HCEC 1CT (cell line): ENCODE measurements around the gene PRKD2.

Experiments used
- DNase-seq: peaks from one replicate; pipeline ENCODE4 v3.0.0-alpha.2; 2017

PRKD2 gene

GRCh38 chr19:46741447-46741846, 24.5 kb upstream of the PRKD2 start:
- no peak for DNase-seq

GRCh38 chr19:46739290-46739771, 22.4 kb upstream of the PRKD2 start:
- DNase-seq = no peak

GRCh38 chr19:46737761-46738171, 20.9 kb upstream of the PRKD2 start:
- DNase-seq = no peak

GRCh38 chr19:46737298-46737654, 20.4 kb upstream of the PRKD2 start:
- no peak for DNase-seq

GRCh38 chr19:46736531-46737297, 19.8 kb upstream of the PRKD2 start:
- no peak for DNase-seq

- DNase-seq = no peak
These were observed 16.9 kb upstream of the PRKD2 start for GRCh38 chr19:46733690-46734292.

GRCh38 chr19:46732966-46733689, 16.2 kb upstream of the PRKD2 start:
- DNase-seq = peak; percentile 23

- no peak for DNase-seq
These were observed 15.4 kb upstream of the PRKD2 start for GRCh38 chr19:46732172-46732938.

- no peak for DNase-seq
These were observed 14.7 kb upstream of the PRKD2 start for GRCh38 chr19:46731584-46731983.

- DNase-seq = peak; percentile 88
These were observed 14.1 kb upstream of the PRKD2 start for GRCh38 chr19:46731007-46731501.

GRCh38 chr19:46730595-46730994, 13.7 kb upstream of the PRKD2 start:
- DNase-seq = no peak

- no peak for DNase-seq
These were observed 13.3 kb upstream of the PRKD2 start for GRCh38 chr19:46730187-46730586.

- DNase-seq = no peak
These were observed 12.8 kb upstream of the PRKD2 start for GRCh38 chr19:46729696-46730095.

- DNase-seq = peak; percentile 39
These were observed 11.9 kb upstream of the PRKD2 start for GRCh38 chr19:46728693-46729339.

GRCh38 chr19:46728208-46728607, 11.3 kb upstream of the PRKD2 start:
- DNase-seq = no peak

- no peak for DNase-seq
These were observed 10.8 kb upstream of the PRKD2 start for GRCh38 chr19:46727757-46728156.

- DNase-seq = no peak
These were observed 10.1 kb upstream of the PRKD2 start for GRCh38 chr19:46726971-46727501.

GRCh38 chr19:46726551-46726950, 9.6 kb upstream of the PRKD2 start:
- no peak for DNase-seq

- no peak for DNase-seq
These were observed 9.0 kb upstream of the PRKD2 start for GRCh38 chr19:46725859-46726393.

GRCh38 chr19:46725036-46725820, 8.3 kb upstream of the PRKD2 start:
- no peak for DNase-seq

GRCh38 chr19:46724468-46724867, 7.6 kb upstream of the PRKD2 start:
- no peak for DNase-seq
